SK-N-SH treated with all-trans-retinoic acid at 6 μM for 48 hours (cell line): ENCODE results near the gene CRHR2.

Experiments
- ATAC-seq: fragments of 200-7000 bp; cut with Tn5 transposase; 3 replicates; pipeline ENCODE4 v1.9.1; 2020; ENCODE audit warnings: mild to moderate bottlenecking, moderate library complexity
- ARNTL ChIP-seq: fragments of 450-650 bp; formaldehyde crosslinking; IDR thresholded peaks from 2 replicates; pipeline ENCODE4 v1.5.0; 2020; ENCODE audit warnings: low read depth, mild to moderate bottlenecking, moderate library complexity, borderline replicate concordance
- CSDC2 ChIP-seq: fragments of 250-450 bp; sonication (Bioruptor Pico); IDR thresholded peaks from 2 replicates; pipeline ENCODE4 v1.5.0; 2020; ENCODE audit warnings: mild to moderate bottlenecking, moderate library complexity
- CSRNP3 ChIP-seq: fragments of 250-450 bp; sonication (Bioruptor Pico); IDR thresholded peaks from 2 replicates; pipeline ENCODE4 v1.5.1; 2021; ENCODE audit warnings: mild to moderate bottlenecking, moderate library complexity
- ESRRG ChIP-seq: fragments of 250-450 bp; sonication (Bioruptor Pico); IDR thresholded peaks from 2 replicates; pipeline ENCODE4 v1.6.1; 2021; ENCODE audit warnings: mild to moderate bottlenecking
- GLIS3 ChIP-seq: fragments of 250-450 bp; sonication (Bioruptor Pico); IDR thresholded peaks from 2 replicates; pipeline ENCODE4 v1.5.0; 2020; ENCODE audit warnings: mild to moderate bottlenecking, moderate library complexity
- ISL1 ChIP-seq: fragments of 250-450 bp; sonication (Bioruptor Pico); IDR thresholded peaks from 2 replicates; pipeline ENCODE4 v2.1.2; 2022; ENCODE audit warnings: mild to moderate bottlenecking, moderate library complexity
- OSR1 ChIP-seq: fragments of 250-450 bp; sonication (Bioruptor Pico); IDR thresholded peaks from 2 replicates; pipeline ENCODE4 v1.8.0; 2022; ENCODE audit warnings: moderate library complexity, mild to moderate bottlenecking, inconsistent platforms
- POU6F1 ChIP-seq: fragments of 250-450 bp; sonication (Bioruptor Pico); IDR thresholded peaks from 2 replicates; pipeline ENCODE4 v1.8.0; 2021; ENCODE audit warnings: low read depth, mild to moderate bottlenecking, moderate library complexity, borderline replicate concordance
- PPARA ChIP-seq: fragments of 250-450 bp; sonication (Bioruptor Pico); IDR thresholded peaks from 2 replicates; pipeline ENCODE4 v1.5.0; 2020; ENCODE audit warnings: mild to moderate bottlenecking, borderline replicate concordance
- RARB ChIP-seq: fragments of 250-450 bp; sonication (Bioruptor Pico); IDR thresholded peaks from 2 replicates; pipeline ENCODE4 v1.8.0; 2021; ENCODE audit warnings: mild to moderate bottlenecking, moderate library complexity
- SNAI2 ChIP-seq: fragments of 250-450 bp; sonication (Bioruptor Pico); IDR thresholded peaks from 2 replicates; pipeline ENCODE4 v1.5.0; 2020; ENCODE audit warnings: mild to moderate bottlenecking, moderate library complexity
- TCF4 ChIP-seq: fragments of 250-450 bp; sonication (Bioruptor Pico); IDR thresholded peaks from 2 replicates; pipeline ENCODE4 v1.8.0; 2021; ENCODE audit warnings: mild to moderate bottlenecking, moderate library complexity, borderline replicate concordance
- TOX ChIP-seq: fragments of 250-450 bp; sonication (Bioruptor Pico); IDR thresholded peaks from 2 replicates; pipeline ENCODE4 v1.8.0; 2021; ENCODE audit warnings: mild to moderate bottlenecking, moderate library complexity, borderline replicate concordance
- ZC3H10 ChIP-seq: fragments of 250-450 bp; sonication (Bioruptor Pico); IDR thresholded peaks from 2 replicates; pipeline ENCODE4 v1.5.1; 2021; ENCODE audit warnings: mild to moderate bottlenecking, moderate library complexity
- ZFP3 ChIP-seq: fragments of 250-450 bp; sonication (Bioruptor Pico); IDR thresholded peaks from 2 replicates; pipeline ENCODE4 v1.5.0; 2020; ENCODE audit warnings: mild to moderate bottlenecking, moderate library complexity
- ZFP30 ChIP-seq: fragments of 450-650 bp; formaldehyde crosslinking; IDR thresholded peaks from 2 replicates; pipeline ENCODE4 v1.5.0; 2022; ENCODE audit warnings: mild to moderate bottlenecking, moderate library complexity
- ZNF565 ChIP-seq: fragments of 450-650 bp; formaldehyde crosslinking; conservative IDR thresholded peaks from 2 replicates; pipeline ENCODE4 v1.5.0; 2020; ENCODE audit warnings: low read depth, mild to moderate bottlenecking, moderate library complexity
- ZNF70 ChIP-seq: fragments of 450-650 bp; formaldehyde crosslinking; IDR thresholded peaks from 2 replicates; pipeline ENCODE4 v1.5.0; 2020; ENCODE audit warnings: mild to moderate bottlenecking, moderate library complexity
- ZNF8 ChIP-seq: fragments of 450-650 bp; formaldehyde crosslinking; IDR thresholded peaks from 2 replicates; pipeline ENCODE4 v1.5.0; 2020; ENCODE audit warnings: mild to moderate bottlenecking, moderate library complexity
- TF ChIP-seq, protein P1 (sequence below): fragments of 250-450 bp; sonication (Bioruptor Pico); IDR thresholded peaks from 2 replicates; pipeline ENCODE4 v1.8.0; 2020; ENCODE audit warnings: mild to moderate bottlenecking, moderate library complexity, borderline replicate concordance
- TF ChIP-seq, protein P2 (sequence below): fragments of 250-450 bp; sonication (Bioruptor Pico); IDR thresholded peaks from 2 replicates; pipeline ENCODE4 v1.5.1; 2020; ENCODE audit warnings: low read depth, mild to moderate bottlenecking, moderate library complexity

The CRHR2 gene

GRCh38 chr7:30694218-30694745, 12.0 kb upstream of the CRHR2 start:
- no peak for TF ChIP-seq TOX (CRISPR knock-in tag)
- TF ChIP-seq, all 23 proteins: peak for 0
- ATAC-seq = no peak

DNA sequence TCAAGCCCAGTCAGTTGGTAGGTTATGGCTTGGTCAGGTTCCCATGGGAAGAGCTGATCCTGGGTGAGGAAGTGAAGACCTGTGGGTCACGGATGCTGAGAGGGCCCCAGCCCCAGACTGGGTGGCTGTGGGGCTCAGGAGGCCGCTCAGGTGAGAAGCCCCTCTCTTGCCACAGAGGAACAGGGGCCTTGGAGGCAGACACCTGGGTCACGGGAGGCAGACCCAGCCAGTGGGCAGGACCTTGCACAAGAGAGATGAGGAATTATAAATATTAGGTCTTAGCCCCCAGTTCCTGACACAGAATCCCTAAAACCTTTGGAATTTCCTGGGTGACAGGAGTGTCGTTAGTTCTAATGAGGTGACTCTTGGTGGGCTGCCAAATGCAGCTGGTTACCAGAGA, 10.6 kb upstream of the CRHR2 start:
- TF ChIP-seq ARNTL (no peak), TCF4 (no peak), OSR1 (CRISPR knock-in tag) (no peak), ZFP30 (CRISPR knock-in tag) (no peak), ISL1 (CRISPR knock-in tag) (no peak), ZNF565 (CRISPR knock-in tag) (no peak), ESRRG (CRISPR knock-in tag) (no peak), POU6F1 (CRISPR knock-in tag) (no peak), CSRNP3 (CRISPR knock-in tag) (no peak), ZC3H10 (CRISPR knock-in tag) (no peak), CSDC2 (CRISPR knock-in tag) (no peak), SNAI2 (CRISPR knock-in tag) (no peak), TOX (CRISPR knock-in tag) (no peak), GLIS3 (CRISPR knock-in tag) (no peak)
- TF ChIP-seq, protein P1, sequence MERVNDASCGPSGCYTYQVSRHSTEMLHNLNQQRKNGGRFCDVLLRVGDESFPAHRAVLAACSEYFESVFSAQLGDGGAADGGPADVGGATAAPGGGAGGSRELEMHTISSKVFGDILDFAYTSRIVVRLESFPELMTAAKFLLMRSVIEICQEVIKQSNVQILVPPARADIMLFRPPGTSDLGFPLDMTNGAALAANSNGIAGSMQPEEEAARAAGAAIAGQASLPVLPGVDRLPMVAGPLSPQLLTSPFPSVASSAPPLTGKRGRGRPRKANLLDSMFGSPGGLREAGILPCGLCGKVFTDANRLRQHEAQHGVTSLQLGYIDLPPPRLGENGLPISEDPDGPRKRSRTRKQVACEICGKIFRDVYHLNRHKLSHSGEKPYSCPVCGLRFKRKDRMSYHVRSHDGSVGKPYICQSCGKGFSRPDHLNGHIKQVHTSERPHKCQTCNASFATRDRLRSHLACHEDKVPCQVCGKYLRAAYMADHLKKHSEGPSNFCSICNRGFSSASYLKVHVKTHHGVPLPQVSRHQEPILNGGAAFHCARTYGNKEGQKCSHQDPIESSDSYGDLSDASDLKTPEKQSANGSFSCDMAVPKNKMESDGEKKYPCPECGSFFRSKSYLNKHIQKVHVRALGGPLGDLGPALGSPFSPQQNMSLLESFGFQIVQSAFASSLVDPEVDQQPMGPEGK (CRISPR knock-in tag) = no peak
- TF ChIP-seq, protein P2, sequence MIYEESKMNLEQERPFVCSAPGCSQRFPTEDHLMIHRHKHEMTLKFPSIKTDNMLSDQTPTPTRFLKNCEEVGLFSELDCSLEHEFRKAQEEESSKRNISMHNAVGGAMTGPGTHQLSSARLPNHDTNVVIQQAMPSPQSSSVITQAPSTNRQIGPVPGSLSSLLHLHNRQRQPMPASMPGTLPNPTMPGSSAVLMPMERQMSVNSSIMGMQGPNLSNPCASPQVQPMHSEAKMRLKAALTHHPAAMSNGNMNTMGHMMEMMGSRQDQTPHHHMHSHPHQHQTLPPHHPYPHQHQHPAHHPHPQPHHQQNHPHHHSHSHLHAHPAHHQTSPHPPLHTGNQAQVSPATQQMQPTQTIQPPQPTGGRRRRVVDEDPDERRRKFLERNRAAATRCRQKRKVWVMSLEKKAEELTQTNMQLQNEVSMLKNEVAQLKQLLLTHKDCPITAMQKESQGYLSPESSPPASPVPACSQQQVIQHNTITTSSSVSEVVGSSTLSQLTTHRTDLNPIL = no peak
- ATAC-seq = no peak

DNA sequence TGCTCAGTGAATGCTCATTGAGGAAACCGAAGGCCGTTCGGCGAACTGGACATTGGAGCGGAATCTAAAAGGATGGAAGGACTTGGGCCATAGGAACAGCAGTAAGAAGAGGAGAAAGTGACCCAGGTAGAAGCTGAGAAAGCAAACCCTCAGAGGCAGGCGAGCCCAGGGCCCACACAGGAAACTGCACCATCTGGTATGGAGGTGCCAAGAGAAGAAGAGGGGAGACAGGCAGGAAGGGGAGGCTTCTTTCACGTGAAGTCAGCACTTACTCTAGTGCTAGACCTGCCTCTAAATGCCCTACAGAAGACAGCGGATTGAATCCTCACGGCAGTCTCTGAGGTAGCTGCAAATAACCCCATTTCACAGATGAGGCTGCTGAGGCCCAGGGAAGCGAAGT, 10.2 kb upstream of the CRHR2 start:
- no peak for ATAC-seq
- TF ChIP-seq ISL1 (CRISPR knock-in tag) (no peak), RARB (no peak), ZNF70 (CRISPR knock-in tag) (no peak), ARNTL (no peak), ZC3H10 (CRISPR knock-in tag) (no peak), ZNF8 (CRISPR knock-in tag) (no peak), ESRRG (CRISPR knock-in tag) (no peak), CSRNP3 (CRISPR knock-in tag) (no peak), PPARA (CRISPR knock-in tag) (no peak)
- TF ChIP-seq, protein P2 = no peak

GRCh38 chr7:30690011-30690410, 7.8 kb upstream of the CRHR2 start:
- no peak for TF ChIP-seq ZNF70 (CRISPR knock-in tag)
- no peak for TF ChIP-seq ARNTL
- TF ChIP-seq ZFP3 = peak; percentile 93
- TF ChIP-seq ZFP30 (CRISPR knock-in tag) = no peak
- TF ChIP-seq, all 23 proteins: peak for 1
- ATAC-seq = no peak
